Diencephalon (tissue), 1 donor: ENCODE data around the gene GNG2. TPM values are rescaled to one million over a fixed set of nuclear protein-coding genes. Genes with fewer than 3 reads are reported as not detected.

ENCODE experiments used
- total RNA-seq: library from RNA; depleted of rRNA; stranded (reverse); fragments of >200 nt; gene quantifications from one replicate; pipeline ENCODE4 v1.2.3, GENCODE V29; 2014

GNG2 gene
- 424 TPM for total RNA-seq

DNA sequence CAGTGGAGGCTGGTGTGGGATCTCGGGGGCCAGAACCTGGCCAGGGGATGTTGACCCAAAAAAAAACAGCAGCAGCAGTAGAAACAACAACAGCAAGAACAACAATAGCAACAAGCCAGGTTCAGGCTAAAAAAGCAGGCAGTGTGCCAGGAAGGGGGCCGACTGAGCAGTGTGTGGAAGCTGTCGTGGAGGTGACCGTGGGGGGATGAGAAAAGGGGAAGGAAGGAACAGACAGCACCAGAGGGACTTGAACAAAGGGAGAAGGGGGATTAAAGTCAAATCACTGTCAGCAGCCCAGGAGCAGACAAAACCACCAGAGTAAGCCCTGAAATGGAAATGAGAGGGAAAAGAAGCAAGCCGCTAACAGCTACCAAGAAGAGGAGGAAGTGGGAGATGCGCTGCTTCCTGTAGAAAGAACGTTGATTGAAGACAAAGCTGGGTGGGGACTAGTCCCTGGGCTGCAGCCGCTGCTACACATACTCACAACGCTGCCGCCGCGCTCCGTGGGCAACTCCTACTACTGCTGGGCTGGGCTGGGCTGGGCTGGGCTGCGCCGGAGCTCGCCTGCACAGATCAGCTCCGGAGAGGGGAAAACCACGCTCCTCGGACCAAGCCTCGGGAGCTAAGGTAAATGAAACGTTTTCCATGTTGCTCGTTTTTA is at the start of gene GNG2:
GNG2 (plus strand) TSS at position 449 of the 661 bp plus-strand sequence. CDS start 90,067 bp downstream, outside the sequence.

DNA sequence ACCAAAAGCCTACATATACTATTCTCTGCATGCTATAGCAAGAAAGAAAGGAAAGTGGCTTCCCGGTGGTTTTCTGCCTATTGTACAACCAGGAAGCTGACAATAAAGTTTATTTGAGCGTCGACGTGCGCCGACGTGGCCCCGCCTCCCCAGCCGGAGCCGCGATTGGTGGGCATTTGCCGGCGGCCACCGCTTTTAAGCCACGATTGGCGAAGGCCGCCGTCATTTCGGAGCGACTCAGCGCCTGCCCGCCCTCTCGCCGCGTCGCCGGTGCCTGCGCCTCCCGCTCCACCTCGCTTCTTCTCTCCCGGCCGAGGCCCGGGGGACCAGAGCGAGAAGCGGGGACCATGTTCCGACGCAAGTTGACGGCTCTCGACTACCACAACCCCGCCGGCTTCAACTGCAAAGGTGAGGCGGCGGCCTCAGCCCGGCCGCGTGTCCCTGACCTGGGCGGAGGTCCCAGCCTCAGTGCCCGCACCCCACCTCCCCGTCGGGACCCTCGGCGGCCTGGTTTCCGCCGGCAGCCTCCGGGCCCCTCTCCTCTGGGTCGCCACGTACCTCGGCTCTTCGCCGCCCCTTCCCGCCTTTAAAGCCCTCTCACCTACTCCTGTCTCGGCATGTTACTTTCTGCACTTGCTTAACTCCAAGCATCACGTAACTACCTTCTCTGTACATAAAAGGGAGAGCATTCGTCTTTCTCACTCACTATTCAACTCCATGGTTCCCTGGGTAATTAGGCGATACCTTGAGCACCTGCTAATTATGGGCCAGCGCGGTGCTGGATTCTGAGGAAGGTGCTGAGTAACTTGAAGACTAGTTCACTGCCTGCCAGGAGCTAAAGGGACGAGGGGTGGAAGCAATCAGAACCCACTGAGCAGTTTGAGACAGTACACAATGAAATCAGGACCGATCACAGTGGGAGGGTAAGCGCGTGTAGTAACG is 129.2 kb downstream of the GNG2 start, which contains the start of gene RTRAF:
RTRAF (plus strand) TSS at position 254 of the 942 bp plus-strand sequence; CDS start at position 348, 94 bp downstream.

Other genes starting within 250 kb of the GNG2 start
- gene FRMD6, start 208.7 kb upstream of the GNG2 start, total RNA-seq = 14.3 TPM
- gene RTRAF, start 128.9 kb downstream of the GNG2 start, total RNA-seq = 44.8 TPM
- 13.6 TPM for gene NID2, start 208.4 kb downstream of the GNG2 start, total RNA-seq